Lung (tissue), 12 donors: Measurements from ENCODE around the gene FRS2. TPM values are rescaled to one million over a fixed set of nuclear protein-coding genes. Genes with fewer than 3 reads are reported as not detected.

Experiments used
- ATAC-seq: fragments of 200-7000 bp; cut with Tn5 transposase; one replicate; pipeline ENCODE4 v1.9.1; 2020; ENCODE audit warnings: moderate number of reproducible peaks; ENCODE audit not compliant: insufficient read depth, low FRiP score
- DNase-seq, 3 donors: peaks; one replicate each; pipeline ENCODE4 v3.0.0-alpha.2; 2013 to 2017
- H3K27ac ChIP-seq, 2 donors: one replicate each; pipeline ENCODE4 v1.5.1; 2013; ENCODE audit warnings: mild to moderate bottlenecking in 2 of 2, moderate library complexity in 2 of 2, control low read depth in 1 of 2, inconsistent platforms in 1 of 2, low read depth in 1 of 2, low read length in 1 of 2
- H3K27me3 ChIP-seq, 3 donors: one replicate each; pipeline ENCODE4 v1.5.1; 2013; ENCODE audit warnings: low read length in 2 of 3; ENCODE audit not compliant: control insufficient read depth in 3 of 3, insufficient read depth in 3 of 3
- H3K36me3 ChIP-seq, 4 donors: one replicate each; pipeline ENCODE4 v1.5.1; 2013; ENCODE audit warnings: low read length in 4 of 4, mild to moderate bottlenecking in 1 of 4, moderate library complexity in 1 of 4; ENCODE audit not compliant: control insufficient read depth in 4 of 4, insufficient read depth in 4 of 4
- H3K4me1 ChIP-seq, 5 donors: one replicate each; pipeline ENCODE4 v1.5.1; 2013; ENCODE audit warnings: low read length in 5 of 5, mild to moderate bottlenecking in 2 of 5, moderate library complexity in 1 of 5; ENCODE audit not compliant: control insufficient read depth in 5 of 5, insufficient read depth in 5 of 5
- H3K4me3 ChIP-seq: one replicate; pipeline ENCODE4 v1.5.1; 2013; ENCODE audit warnings: mild to moderate bottlenecking, control low read depth, moderate library complexity
- H3K9ac ChIP-seq, 2 donors: one replicate each; pipeline ENCODE4 v1.5.1; 2013; ENCODE audit warnings: low read length in 2 of 2, control low read depth in 1 of 2; ENCODE audit not compliant: insufficient read depth in 1 of 2
- H3K9me3 ChIP-seq, 4 donors: one replicate each; pipeline ENCODE4 v1.5.1; 2013; ENCODE audit warnings: low read length in 3 of 4, mild to moderate bottlenecking in 1 of 4, moderate library complexity in 1 of 4; ENCODE audit not compliant: control insufficient read depth in 4 of 4, insufficient read depth in 3 of 4
- CTCF ChIP-seq: IDR thresholded peaks from 2 replicates; pipeline ENCODE4 v1.5.1; 2012; ENCODE audit warnings: mild to moderate bottlenecking; ENCODE audit errors: control extremely low read depth, extremely low read depth
- WGBS, 2 donors: extraction: QIAGEN DNeasy Blood & Tissue Kit; methylation state at CpG; one replicate each; pipeline ENCODE4 v1.1.7; 2013; 5-methylcytosine and 5-hydroxymethylcytosine counted together
- polyA plus RNA-seq, 2 donors: library from polyadenylated mRNA; stranded (reverse); fragments of 200-250 nt; gene quantifications; one replicate each; pipeline ENCODE4 v1.2.1, GENCODE V29; 2013
- total RNA-seq, 2 donors: library from RNA; depleted of rRNA in 1 of 2; stranded (reverse); fragments of >200 nt in 1 of 2; gene quantifications; one replicate each; pipeline ENCODE4 v1.2.1, GENCODE V29; 2014 to 2021
- donor health status: control.
- donor health status: control.
- donor health status: Bipolar disorder and iron deficiency.
- donor health status: healthy.
- donor health status: DM: yes; HTN: yes; CAD: no.

Gene FRS2
- total and polyA plus RNA-seq, 4 donors, result 4.7 to 66.7 (median 20.1) TPM

DNA sequence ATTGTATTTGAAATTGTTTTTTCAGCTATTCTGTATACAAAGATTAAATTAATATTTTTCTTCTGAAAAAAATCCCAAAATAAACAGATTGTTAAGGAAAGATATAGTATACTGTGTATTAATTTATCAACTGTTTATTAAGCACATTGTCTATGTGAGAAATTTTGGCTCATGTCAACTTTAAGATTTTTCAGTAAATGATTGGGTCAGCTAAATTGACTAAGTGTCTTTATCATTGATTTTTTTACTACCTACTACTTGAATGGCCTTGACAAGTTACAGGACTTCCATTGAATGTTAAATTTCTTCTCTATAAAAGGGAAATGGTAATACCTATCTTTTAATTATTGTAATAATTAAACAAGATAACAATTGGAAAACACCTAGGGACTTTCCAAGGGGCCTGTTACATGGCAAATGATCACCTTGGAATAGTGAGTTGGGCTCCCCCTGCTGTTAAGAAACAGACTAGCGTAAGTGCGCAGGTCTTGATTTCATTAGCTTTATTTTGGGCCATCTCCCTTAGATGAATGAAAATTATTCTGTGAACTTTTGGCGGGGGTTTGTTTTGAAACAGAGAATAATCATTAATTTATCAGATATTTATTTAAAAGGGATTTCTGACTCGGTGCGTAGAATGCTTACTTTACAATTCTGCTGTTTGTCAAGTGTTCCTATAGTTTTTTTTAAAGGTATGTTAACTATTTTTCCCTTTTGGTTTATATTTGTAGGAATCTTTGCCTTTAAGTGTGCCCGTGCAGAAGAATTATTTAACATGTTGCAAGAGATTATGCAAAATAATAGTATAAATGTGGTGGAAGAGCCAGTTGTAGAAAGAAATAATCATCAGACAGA, 100.6 kb downstream of the FRS2 start:
- Histone ChIP-seq H3K9ac (no peak overlapping the region), H3K27ac (no peak overlapping the region), H3K36me3 (peaks cover 14 to 35% (median 23%) of the 10 kb centered on the region in 4 donors), H3K4me3 (no peak overlapping the region), H3K27me3 (no peaks in the 10 kb centered on the region), H3K4me1 (no peaks in the 10 kb centered on the region), H3K9me3 (no peaks in the 10 kb centered on the region)
- DNase-seq (peak; percentile 36 to 78 (median 69)), ATAC-seq (peak; percentile 62)
- TF ChIP-seq CTCF, result peak; percentile 72
- WGBS, 2 donors, result 49 to 59% methylated on average over 6 of the region's 6 CpGs

DNA sequence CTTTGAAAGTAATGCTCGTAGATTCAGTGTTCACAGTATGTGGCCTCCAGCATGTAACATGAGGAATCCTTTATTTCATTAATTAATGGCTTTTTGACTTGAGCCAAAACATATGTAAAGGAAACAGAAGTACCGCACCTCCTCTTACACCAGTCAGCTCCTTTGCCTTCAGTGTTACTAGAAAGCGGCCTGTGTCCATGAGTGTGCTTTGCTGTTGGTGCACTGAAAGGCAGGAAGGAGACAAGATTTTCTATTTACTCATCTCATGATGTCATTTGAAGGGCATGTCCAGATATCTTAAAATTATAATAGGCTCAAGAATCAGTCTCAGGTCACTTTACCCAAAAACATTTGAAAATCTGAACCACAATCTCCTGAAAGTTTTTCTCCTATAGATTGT, 105.2 kb downstream of the FRS2 start:
- H3K27me3 ChIP-seq, result no peaks in the 10 kb centered on the region
- no peak for ATAC-seq
- no peak for DNase-seq
- WGBS, 2 donors, result 96 to 98% methylated on average over 3 of the region's 3 CpGs
- no peaks in the 10 kb centered on the region for H3K4me1 ChIP-seq
- no peak for TF ChIP-seq CTCF
- peaks cover 14 to 22% (median 17%) of the 10 kb centered on the region in 4 donors for H3K36me3 ChIP-seq
- no peak overlapping the region for H3K9ac ChIP-seq
- no peaks in the 10 kb centered on the region for H3K9me3 ChIP-seq
- no peak overlapping the region for H3K27ac ChIP-seq
- no peak overlapping the region for H3K4me3 ChIP-seq

DNA sequence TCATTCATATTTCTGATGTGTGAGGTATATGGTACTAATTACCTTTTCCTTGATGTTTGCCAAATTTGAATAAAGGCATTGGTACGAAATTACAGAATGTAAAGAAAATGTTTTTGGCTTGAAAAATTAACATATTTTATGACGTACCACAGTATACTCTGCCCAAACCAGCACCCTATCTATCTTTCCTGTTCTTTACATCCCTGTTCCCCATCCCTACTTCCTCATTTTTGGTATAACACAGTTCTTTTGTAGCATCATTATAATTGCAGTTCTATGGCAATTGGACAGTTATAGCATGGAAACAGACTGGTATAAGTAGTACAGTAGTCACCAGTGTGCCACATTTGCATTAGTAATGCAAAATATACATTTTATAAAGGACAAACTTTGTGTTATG, 108.1 kb downstream of the FRS2 start:
- TF ChIP-seq CTCF, result no peak
- Histone ChIP-seq H3K27me3 (no peaks in the 10 kb centered on the region), H3K9me3 (no peaks in the 10 kb centered on the region), H3K9ac (no peak overlapping the region), H3K27ac (no peak overlapping the region), H3K4me3 (no peak overlapping the region), H3K36me3 (peaks cover 10 to 16% (median 11%) of the 10 kb centered on the region in 4 donors), H3K4me1 (no peaks in the 10 kb centered on the region)
- WGBS, 2 donors, result 61 to 86% methylated on average over 2 of the region's 2 CpGs
- DNase-seq (no peak), ATAC-seq (no peak)
